ENCODE measurements around the gene ARHGAP15.

Gene ARHGAP15

DNA sequence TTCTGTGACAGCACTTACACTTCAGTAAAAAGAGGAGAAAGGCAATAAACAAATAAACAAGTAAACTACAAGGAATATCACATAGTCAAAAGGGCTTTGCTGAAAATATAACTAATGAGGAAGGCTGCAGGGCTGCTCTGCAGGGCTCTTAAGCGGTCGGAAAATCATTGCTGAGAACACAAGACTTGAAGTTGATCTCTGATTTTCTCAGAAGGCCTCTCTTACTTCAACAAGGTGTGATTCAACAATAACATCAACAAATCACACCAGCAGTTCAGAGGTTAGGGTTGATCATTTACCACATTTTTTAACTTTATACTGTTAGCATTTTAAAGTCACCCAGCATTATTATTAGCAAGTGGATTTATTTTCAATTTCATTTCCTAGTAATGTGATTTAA, 215.6 kb downstream of the ARHGAP15 start:
- no peak for DNase-seq (ENCODE audit: low read depth in 2 of 2)

DNA sequence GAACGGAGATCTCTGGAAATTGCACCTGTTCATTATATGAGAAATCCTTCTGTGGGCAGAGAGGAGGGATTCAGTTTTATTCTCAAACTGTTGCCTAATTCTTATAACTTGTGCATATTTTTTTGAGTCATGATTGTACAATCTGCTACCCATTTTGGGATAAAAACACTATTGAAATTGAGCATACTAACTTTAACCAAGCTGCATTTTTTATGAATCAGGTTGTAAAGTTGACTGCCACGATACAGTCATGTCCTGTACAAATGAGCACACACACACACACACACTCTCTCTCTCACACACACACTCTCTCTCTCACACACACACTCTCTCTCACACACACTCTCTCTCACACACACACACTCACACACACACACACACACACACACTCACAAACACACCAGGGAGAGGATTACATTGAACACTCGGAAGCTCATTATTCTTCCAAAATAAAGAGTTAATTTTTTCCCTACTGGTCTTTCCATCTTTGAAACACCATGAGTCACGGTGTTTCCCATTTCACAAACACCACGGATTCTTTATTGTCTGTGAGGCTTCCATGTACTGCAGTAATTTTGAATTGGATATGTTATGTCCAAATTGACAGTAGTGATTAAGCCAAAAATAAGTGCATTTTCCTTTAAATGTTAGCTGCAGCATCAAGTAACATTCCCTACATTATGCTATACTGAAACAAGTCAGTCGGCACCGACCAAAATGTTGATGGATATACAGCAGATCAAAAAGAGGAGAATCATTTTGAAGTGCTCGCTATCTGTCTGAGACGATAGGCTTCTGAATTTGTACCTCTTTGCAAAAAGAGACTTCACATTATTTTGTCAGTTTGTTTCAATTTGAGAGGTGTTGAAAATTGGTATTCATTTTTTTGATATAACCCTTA, 216.9 kb downstream of the ARHGAP15 start:
- no peak for DNase-seq (ENCODE audit: low read depth in 2 of 2)

GRCh38 chr2:143347271-143347695, 218.1 kb downstream of the ARHGAP15 start:
- DNase-seq (ENCODE audit: low read depth in 2 of 2): no peak

DNA sequence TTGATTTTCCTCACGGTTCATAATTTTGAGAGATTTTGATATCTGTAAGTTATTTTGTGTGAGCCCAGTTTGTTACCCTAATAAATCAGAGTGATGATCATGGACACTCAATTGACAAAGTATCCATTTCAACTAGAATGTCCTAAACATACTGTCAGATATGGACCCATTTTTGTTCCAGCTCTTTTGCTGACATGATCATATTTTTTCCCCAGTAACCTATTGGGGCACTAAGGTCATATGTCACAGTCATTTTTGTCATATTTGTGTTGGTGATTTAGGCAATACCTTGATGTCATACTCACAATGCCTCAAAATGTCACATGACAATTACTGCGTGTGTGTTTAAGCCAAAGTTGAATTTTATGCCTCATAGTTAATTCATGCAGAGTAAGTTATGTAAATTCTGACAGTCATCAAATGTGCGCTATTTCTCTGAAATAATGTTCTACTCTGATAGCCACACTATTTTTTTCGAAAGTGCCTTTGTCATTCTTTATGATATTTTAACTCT, 218.7 kb downstream of the ARHGAP15 start:
- no peak for DNase-seq (ENCODE audit: low read depth in 2 of 2)

GRCh38 chr2:143354050-143354750, 225.0 kb downstream of the ARHGAP15 start:
- DNase-seq (ENCODE audit: low read depth in 2 of 2): no peak

DNA sequence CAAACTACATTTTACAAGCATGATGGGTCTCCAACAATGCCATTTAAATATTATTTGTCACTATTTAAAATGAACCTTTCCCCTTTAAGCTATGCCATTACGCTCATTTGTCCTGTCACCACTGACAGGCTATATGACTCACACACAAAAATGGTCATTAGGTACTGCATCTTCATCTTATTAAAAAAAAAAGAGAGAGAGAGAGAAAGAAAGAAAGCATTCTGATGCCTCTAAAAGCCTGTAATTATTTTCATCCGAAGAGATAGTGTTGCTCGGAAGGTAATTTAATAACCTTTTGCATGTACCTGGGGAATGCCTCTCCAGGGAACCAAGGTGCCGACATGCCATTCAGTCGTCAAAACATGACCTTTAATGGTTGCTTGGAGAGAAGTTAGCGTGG, 226.7 kb downstream of the ARHGAP15 start:
- DNase-seq (ENCODE audit: low read depth in 2 of 2): no peak

DNA sequence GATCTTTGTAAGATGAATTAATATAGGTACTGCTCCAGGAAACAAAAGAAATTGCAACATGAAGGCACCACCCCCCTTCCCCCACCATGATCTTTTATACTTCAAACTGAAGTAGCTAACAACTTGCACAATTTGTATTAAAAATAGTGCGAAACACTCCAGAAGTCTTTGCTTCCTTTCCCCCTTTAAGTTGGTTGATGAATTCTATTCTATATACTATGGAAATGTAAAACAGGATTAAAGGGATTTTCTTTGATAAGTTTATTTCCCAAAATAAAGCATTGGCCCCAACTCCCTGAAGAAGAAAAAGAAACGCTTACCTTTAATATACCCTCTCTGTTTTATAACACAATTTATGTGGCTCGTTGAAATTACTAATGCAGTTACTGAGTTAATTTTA, 227.1 kb downstream of the ARHGAP15 start:
- DNase-seq (ENCODE audit: low read depth in 2 of 2): no peak

DNA sequence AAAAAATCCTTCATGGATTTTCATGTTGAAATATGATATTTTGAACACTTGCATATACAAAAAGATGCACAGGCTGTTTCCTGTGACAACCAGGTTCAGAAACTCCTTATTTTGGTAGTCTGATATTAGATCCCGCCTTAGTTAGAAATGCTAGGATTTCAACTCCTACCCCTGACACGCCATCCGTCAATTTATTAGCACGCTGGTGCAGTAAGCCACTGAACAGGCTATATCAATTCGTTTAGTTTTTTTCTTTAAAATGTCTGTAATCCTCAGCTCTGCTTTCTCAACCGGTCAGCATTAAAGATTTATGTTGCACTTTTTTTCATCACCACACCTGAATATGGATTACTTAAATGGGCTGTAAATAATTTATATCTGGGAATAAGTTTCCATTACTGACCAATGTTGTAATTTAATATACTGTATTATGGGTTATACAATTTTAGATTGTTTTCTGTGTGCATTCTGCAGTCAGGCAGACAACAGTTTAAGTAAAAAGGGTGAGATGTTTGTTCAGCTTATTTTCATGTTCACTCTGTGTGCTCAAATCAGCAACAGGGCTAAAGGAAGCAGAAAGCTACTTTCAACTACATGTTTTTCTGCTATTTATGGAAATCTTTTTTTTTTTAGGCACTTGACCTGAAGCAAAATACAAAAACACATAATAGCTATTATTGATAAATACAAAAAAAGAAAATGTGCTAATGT, 227.7 kb downstream of the ARHGAP15 start:
- no peak for DNase-seq (ENCODE audit: low read depth in 2 of 2)

DNA sequence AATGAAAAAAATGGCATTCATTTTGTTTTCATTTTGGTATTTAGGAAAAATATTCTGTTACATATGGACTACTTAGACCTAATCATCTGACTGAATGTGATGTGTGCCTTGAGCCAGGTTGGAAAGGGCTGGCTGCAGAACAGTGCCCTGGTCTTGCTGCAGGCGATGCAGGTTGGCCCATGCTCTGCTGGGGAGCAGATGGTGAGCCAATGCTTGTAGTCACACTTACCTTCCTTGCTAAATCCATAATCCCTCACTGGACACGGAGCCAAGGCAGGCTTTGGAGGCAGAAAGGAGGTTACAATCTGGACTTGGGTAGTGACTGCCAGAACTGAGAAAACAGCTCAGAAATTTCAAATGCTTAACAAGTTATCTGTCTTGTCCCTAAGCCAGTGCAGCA, 228.7 kb downstream of the ARHGAP15 start:
- no peak for DNase-seq (ENCODE audit: low read depth in 2 of 2)

GRCh38 chr2:143361346-143361745, 232.1 kb downstream of the ARHGAP15 start:
- DNase-seq (ENCODE audit: low read depth in 2 of 2): no peak

- DNase-seq (ENCODE audit: low read depth in 2 of 2): no peak
These were observed 242.4 kb downstream of the ARHGAP15 start for GRCh38 chr2:143371616-143372015.

GRCh38 chr2:143375384-143375880, 246.2 kb downstream of the ARHGAP15 start:
- DNase-seq (ENCODE audit: low read depth in 2 of 2): no peak

DNA sequence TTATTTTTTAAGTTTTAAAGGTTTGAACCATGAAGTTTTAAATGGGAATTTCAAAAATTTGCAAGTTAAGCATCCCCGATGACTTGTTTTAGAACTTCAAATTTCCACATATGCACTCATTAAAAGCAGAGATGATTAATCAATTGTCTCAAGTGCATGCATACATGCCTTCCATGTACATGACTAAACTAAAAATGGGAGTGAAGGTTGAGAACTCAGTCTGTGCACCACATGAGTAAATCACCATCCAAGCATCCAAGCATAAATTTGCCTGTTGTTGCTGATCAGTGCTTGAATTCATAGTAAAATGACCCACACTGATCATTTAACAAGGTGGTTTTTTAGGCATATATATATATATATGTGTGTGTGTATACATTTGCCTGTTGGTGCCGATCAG, 249.8 kb downstream of the ARHGAP15 start:
- no peak for DNase-seq (ENCODE audit: low read depth in 2 of 2)

GRCh38 chr2:143379955-143380354, 250.7 kb downstream of the ARHGAP15 start:
- DNase-seq (ENCODE audit: low read depth in 2 of 2): no peak

DNA sequence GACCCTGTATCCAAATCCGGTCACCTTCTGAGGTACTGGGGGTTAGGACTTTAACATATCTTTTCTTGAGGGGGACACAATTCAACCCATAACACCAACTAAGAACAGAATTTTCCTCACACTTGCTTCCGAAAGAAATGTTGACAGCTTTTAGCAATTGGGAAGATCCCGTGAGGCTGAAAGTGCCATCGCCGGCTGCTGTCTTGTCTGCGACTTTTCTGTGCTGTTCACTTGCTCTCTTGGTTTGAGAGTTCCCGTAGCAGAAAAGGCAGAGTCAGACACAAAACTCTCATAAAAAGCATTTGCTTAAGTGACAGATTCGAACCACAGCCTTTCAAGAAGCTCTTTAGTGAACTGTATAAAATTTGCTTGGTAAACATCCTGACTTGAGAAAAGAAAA, 253.4 kb downstream of the ARHGAP15 start:
- DNase-seq (ENCODE audit: low read depth in 2 of 2): no peak

DNA sequence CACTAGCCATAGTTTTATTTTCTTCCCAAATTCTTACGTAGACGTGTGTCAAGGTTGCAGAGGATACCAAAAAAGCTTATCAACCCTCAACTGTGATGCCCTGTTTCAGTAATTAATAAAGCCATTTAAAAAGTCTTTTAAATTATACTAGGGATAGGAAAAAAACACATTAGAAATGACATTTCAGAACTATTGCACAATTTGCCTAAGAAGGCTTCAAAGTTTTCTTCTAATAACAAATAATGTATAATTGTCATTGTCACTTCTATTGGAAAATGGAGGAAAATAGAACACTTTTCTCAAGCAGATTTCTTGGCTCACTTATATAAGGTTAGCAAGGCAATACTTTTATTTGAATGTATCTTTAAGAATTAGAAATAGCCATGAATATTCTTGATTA, 253.8 kb downstream of the ARHGAP15 start:
- no peak for DNase-seq (ENCODE audit: low read depth in 2 of 2)

GRCh38 chr2:143384111-143384510, 254.9 kb downstream of the ARHGAP15 start:
- DNase-seq (ENCODE audit: low read depth in 2 of 2): no peak

DNA sequence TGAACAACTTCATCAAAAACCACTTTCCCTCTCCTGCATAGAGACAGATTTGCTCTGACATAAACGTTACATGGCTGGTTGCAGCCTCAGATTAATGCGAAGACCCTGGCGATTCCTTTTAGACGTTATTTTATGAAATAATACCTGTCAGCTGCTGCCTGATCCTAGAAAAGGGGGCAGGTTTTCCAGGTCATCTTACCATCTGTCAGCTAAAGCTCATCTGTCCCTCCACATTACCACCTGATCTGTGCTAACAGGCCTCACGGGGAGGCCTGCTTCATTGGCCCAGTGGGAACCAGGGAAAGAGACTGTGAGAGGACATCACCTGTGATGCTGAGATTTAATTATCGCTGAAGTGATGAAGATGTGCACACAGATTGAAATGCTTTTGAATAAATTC, 261.0 kb downstream of the ARHGAP15 start:
- no peak for DNase-seq (ENCODE audit: low read depth in 2 of 2)

GRCh38 chr2:143392358-143392757, 263.1 kb downstream of the ARHGAP15 start:
- no peak for DNase-seq (ENCODE audit: low read depth in 2 of 2)

DNA sequence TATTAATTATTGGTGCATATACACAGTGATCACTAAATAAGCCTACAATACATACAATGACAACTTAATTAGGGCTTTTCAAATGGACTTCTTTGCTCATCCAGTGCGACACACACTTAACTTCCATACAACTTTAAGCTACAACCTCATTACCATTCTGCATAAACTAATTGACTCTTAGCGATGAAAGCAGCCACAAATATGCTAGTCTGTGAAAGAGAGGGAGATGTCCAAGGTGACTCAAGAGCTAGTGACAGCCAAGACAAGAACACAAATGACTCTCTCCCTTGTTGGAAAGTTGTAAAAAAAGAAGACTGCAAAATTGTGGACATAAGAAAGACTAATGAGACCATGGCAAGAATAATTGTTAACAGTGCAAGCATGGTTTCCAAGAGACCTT, 264.8 kb downstream of the ARHGAP15 start:
- no peak for DNase-seq (ENCODE audit: low read depth in 2 of 2)

DNA sequence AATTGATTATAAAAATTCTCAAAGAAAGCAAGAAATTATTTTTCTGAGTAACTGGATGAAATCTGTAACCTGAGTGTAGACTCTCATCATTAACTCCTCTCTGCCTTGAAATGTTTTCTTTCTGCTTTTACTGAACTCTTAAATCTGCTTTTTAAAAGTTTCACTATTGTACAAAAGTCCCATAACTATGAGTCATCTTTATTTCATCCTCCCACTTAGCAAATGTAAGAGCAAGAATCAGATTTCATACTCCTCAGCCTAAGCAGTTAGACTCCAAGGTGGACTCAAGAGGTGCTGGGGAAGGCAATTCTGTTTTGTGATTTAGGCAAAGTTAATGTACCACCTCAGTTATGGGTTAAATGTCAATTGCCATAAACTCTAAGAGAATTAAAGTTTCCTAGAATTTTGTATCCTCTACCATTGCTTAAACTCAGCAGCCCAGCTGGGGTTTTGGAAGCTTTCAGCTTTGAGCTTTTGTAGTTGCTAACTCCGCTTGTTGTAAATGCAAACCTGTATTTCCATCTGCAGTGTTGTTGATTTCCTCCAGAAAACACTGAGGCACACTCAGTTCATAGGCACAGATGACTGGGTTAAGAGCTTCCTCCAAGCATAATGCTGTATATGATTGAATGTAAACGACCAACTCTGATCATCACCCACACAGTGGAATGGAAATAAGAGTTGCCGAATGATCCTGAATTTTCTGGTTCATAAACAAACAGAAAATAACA, 268.8 kb downstream of the ARHGAP15 start:
- DNase-seq (ENCODE audit: low read depth in 2 of 2): no peak

Data from stimulated activated CD4-positive, alpha-beta T cell treated with anti-CD3 and anti-CD28 coated beads, Interleukin-15, amount 100 ng/mL, for 48 hours (primary cell).